H1 (cell line): ENCODE measurements around the gene ZNF516. TPM values are rescaled to one million over a fixed set of nuclear protein-coding genes. Genes with fewer than 3 reads are reported as not detected.

Experiments used
- CTCF ChIA-PET: fragments of 300-600 bp; sonication (Branson Sonifier 250); formaldehyde crosslinking; loops from one replicate; lab custom pipeline; 2021; ENCODE audit not compliant: partially characterized antibody; lab: Charles Lee
- POLR2A ChIA-PET: fragments of 300-600 bp; sonication (Branson Sonifier 250); formaldehyde crosslinking; loops from one replicate; lab custom pipeline; 2021; ENCODE audit warnings: inconsistent platforms; ENCODE audit not compliant: partially characterized antibody; lab: Charles Lee
- DNase-seq, 2 experiments: peaks; one replicate each; pipeline versions ENCODE4 v3.0.0 to v3.0.0-alpha.2; 2010 to 2022; ENCODE audit warnings: low spot score in 2 of 2, low read depth in 1 of 2, mixed read lengths in 1 of 2
- FAIRE-seq: peaks from 2 replicates; lab custom pipeline; 2011; peaks lifted over from hg19 to GRCh38; lab: Jason Lieb, UNC
- H2AFZ ChIP-seq: 2 replicates; pipeline ENCODE4 v1.8.1; 2012; ENCODE audit warnings: low read length, inconsistent platforms
- H2AK5ac ChIP-seq: 2 replicates; pipeline ENCODE4 v1.6.1; 2013; ENCODE audit warnings: low read depth, low read length
- H2BK120ac ChIP-seq: replicated peaks from 2 replicates; pipeline ENCODE3; 2013; ENCODE audit warnings: low read depth, low read length, inconsistent platforms
- H2BK12ac ChIP-seq: 2 replicates; pipeline ENCODE4 v1.6.1; 2013; ENCODE audit warnings: low read depth, low read length
- H2BK15ac ChIP-seq: 2 replicates; pipeline ENCODE4 v1.6.1; 2013; ENCODE audit warnings: low read length
- H2BK20ac ChIP-seq: 2 replicates; pipeline ENCODE4 v1.6.1; 2013; ENCODE audit warnings: low read length
- H2BK5ac ChIP-seq: 2 replicates; pipeline ENCODE4 v1.6.1; 2013; ENCODE audit warnings: low read depth, low read length
- H3K14ac ChIP-seq: 2 replicates; pipeline ENCODE4 v1.6.1; 2013; ENCODE audit warnings: inconsistent platforms; ENCODE audit not compliant: insufficient read length
- H3K18ac ChIP-seq: 2 replicates; pipeline ENCODE4 v1.6.1; 2013; ENCODE audit warnings: low read length; ENCODE audit errors: extremely low read depth
- H3K23ac ChIP-seq: 2 replicates; pipeline ENCODE4 v1.6.1; 2013; ENCODE audit warnings: inconsistent platforms; ENCODE audit not compliant: insufficient read length
- H3K23me2 ChIP-seq: 2 replicates; pipeline ENCODE4 v1.6.1; 2013; ENCODE audit warnings: low read depth, low read length
- H3K27ac ChIP-seq: 2 replicates; pipeline ENCODE4 v1.6.1; 2011; ENCODE audit warnings: low read depth, low read length, inconsistent platforms
- H3K27me3 ChIP-seq, 4 experiments: replicated peaks in 1 of 4; 1 replicate in 1 of 4; 2 replicates in 3 of 4; pipeline versions ENCODE4 v1.6.1 to v1.8.1; 2011 to 2013; ENCODE audit warnings: low read length in 3 of 4, mild to moderate bottlenecking in 3 of 4, inconsistent platforms in 2 of 4, mixed read lengths in 2 of 4, moderate library complexity in 1 of 4; ENCODE audit not compliant: control insufficient read depth in 3 of 4, insufficient read depth in 3 of 4; ENCODE audit errors: extremely low read depth in 1 of 4
- H3K36me3 ChIP-seq, 4 experiments: 2 replicates each; pipeline versions ENCODE4 v1.6.1 to v1.8.1; 2011 to 2013; ENCODE audit warnings: mild to moderate bottlenecking in 4 of 4, low read length in 3 of 4, moderate library complexity in 2 of 4, control low read depth in 1 of 4, inconsistent platforms in 1 of 4; ENCODE audit not compliant: insufficient read depth in 4 of 4, control insufficient read depth in 2 of 4
- H3K4ac ChIP-seq: replicated peaks from 2 replicates; pipeline ENCODE3; 2013; ENCODE audit warnings: low read length, low read depth, mixed read lengths, inconsistent platforms; ENCODE audit not compliant: insufficient read length
- H3K4me1 ChIP-seq, 4 experiments: replicated peaks in 1 of 4; 1 replicate in 1 of 4; 2 replicates in 3 of 4; pipeline versions ENCODE4 v1.6.1 to v1.8.1; 2011 to 2013; ENCODE audit warnings: low read length in 3 of 4, inconsistent platforms in 2 of 4, mixed read lengths in 1 of 4; ENCODE audit not compliant: insufficient read depth in 4 of 4, control insufficient read depth in 3 of 4
- H3K4me2 ChIP-seq, 2 experiments: 2 replicates each; pipeline versions ENCODE4 v1.6.1 to v1.8.1; 2011 to 2013; ENCODE audit warnings: low read depth in 2 of 2, low read length in 2 of 2, control low read depth in 1 of 2, inconsistent platforms in 1 of 2, mild to moderate bottlenecking in 1 of 2; ENCODE audit not compliant: insufficient read depth in 1 of 2
- H3K4me3 ChIP-seq, 4 experiments: fragments of 200-600, 300-600 bp in 1 of 4; sonication (generic), shearing (Covaris generic), sonication (Bioruptor Twin) in 1 of 4; 2 replicates each; pipeline versions ENCODE4 v1.5.1 to v1.8.1; 2011 to 2016; ENCODE audit warnings: low read length in 4 of 4, low read depth in 3 of 4, control low read depth in 2 of 4, inconsistent platforms in 2 of 4, mild to moderate bottlenecking in 2 of 4, mixed read lengths in 1 of 4, moderate library complexity in 1 of 4; ENCODE audit not compliant: insufficient read depth in 2 of 4; ENCODE audit errors: extremely low read depth in 1 of 4
- H3K56ac ChIP-seq: replicated peaks from 2 replicates; pipeline ENCODE3; 2013; ENCODE audit warnings: low read depth, mild to moderate bottlenecking, mixed read lengths, low read length, inconsistent platforms; ENCODE audit not compliant: insufficient read length
- H3K79me1 ChIP-seq: 2 replicates; pipeline ENCODE4 v1.6.1; 2013; ENCODE audit warnings: low read depth, low read length, control low read depth
- H3K79me2 ChIP-seq, 2 experiments: 2 replicates each; pipeline versions ENCODE4 v1.6.1 to v1.8.1; 2012 to 2013; ENCODE audit warnings: low read length in 2 of 2, mild to moderate bottlenecking in 2 of 2, inconsistent platforms in 1 of 2; ENCODE audit not compliant: insufficient read depth in 2 of 2, control insufficient read depth in 1 of 2
- H3K9ac ChIP-seq, 4 experiments: replicated peaks in 1 of 4; 1 replicate in 1 of 4; 2 replicates in 3 of 4; pipeline versions ENCODE4 v1.6.1 to v1.8.1; 2011 to 2013; ENCODE audit warnings: low read depth in 3 of 4, low read length in 3 of 4, control low read depth in 2 of 4, mild to moderate bottlenecking in 2 of 4, moderate library complexity in 2 of 4, inconsistent platforms in 1 of 4; ENCODE audit errors: extremely low read depth in 1 of 4
- H3K9me3 ChIP-seq, 2 experiments: 2 replicates each; pipeline versions ENCODE4 v1.6.1 to v1.8.1; 2012 to 2013; ENCODE audit warnings: mild to moderate bottlenecking in 2 of 2, moderate library complexity in 2 of 2, control low read depth in 1 of 2, inconsistent platforms in 1 of 2, low read depth in 1 of 2, low read length in 1 of 2, mixed read lengths in 1 of 2; ENCODE audit not compliant: insufficient read depth in 2 of 2
- H4K20me1 ChIP-seq, 2 experiments: replicated peaks in 1 of 2; 2 replicates each; pipeline versions ENCODE3 to v1.8.1; 2011 to 2013; ENCODE audit warnings: inconsistent platforms in 2 of 2, low read length in 2 of 2, mild to moderate bottlenecking in 1 of 2; ENCODE audit not compliant: insufficient read depth in 2 of 2, control insufficient read depth in 1 of 2
- H4K5ac ChIP-seq: 2 replicates; pipeline ENCODE4 v1.6.1; 2013; ENCODE audit warnings: low read length, low read depth, mixed read lengths, inconsistent platforms; ENCODE audit not compliant: insufficient read length
- H4K8ac ChIP-seq: 2 replicates; pipeline ENCODE4 v1.8.0; 2013; ENCODE audit warnings: mild to moderate bottlenecking, moderate library complexity, low read length, inconsistent platforms; ENCODE audit not compliant: insufficient read depth; ENCODE audit errors: extremely low read depth
- H4K91ac ChIP-seq: replicated peaks from 2 replicates; pipeline ENCODE3; 2013; ENCODE audit warnings: low read length, mixed read lengths, inconsistent platforms; ENCODE audit not compliant: insufficient read length
- CBX5 ChIP-seq: fragments of 300-800, 300-1000 bp; sonication (generic); IDR thresholded peaks from 2 replicates; pipeline ENCODE4 v1.7.1; 2016; ENCODE audit warnings: antibody characterized with exemption, low read length, low read depth
- CBX8 ChIP-seq: fragments of 300-800, 300-1000 bp; sonication (generic); IDR thresholded peaks from 2 replicates; pipeline ENCODE4 v1.7.1; 2016; ENCODE audit warnings: low read depth, low read length, borderline replicate concordance
- CHD2 ChIP-seq: IDR thresholded peaks from 2 replicates; pipeline ENCODE4 v1.6.1; 2012; ENCODE audit warnings: low read length, improper control_type of control experiment
- JUND ChIP-seq: IDR thresholded peaks from 2 replicates; pipeline ENCODE4 v1.6.1; 2011; ENCODE audit warnings: mild to moderate bottlenecking, improper control_type of control experiment, low read length
- SIN3A ChIP-seq, 2 experiments: IDR thresholded peaks in 1 of 2; conservative IDR thresholded peaks in 1 of 2; 2 replicates each; pipeline ENCODE4 v1.6.1; 2011 to 2012; ENCODE audit warnings: low read length in 2 of 2, improper control_type of control experiment in 1 of 2, low read depth in 1 of 2, mild to moderate bottlenecking in 1 of 2
- SP4 ChIP-seq: IDR thresholded peaks from 2 replicates; pipeline ENCODE4 v1.6.1; 2012; ENCODE audit warnings: low read length, inconsistent platforms
- SRF ChIP-seq: IDR thresholded peaks from 2 replicates; pipeline ENCODE4 v1.6.1; 2011; ENCODE audit warnings: mild to moderate bottlenecking, low read depth, low read length, moderate library complexity
- SUZ12 ChIP-seq: fragments of 200-600 bp; sonication (generic); IDR thresholded peaks from 2 replicates; pipeline ENCODE4 v1.6.1; 2012; ENCODE audit warnings: mild to moderate bottlenecking, inconsistent platforms, low read length, moderate library complexity, mixed read lengths
- TAF1 ChIP-seq: IDR thresholded peaks from 2 replicates; pipeline ENCODE4 v1.6.1; 2011; ENCODE audit warnings: mild to moderate bottlenecking, low read depth, low read length
- TEAD4 ChIP-seq: IDR thresholded peaks from 2 replicates; pipeline ENCODE4 v1.6.1; 2012; ENCODE audit warnings: low read depth, low read length, inconsistent platforms, mixed read lengths
- whole genome bisulfite sequencing, 2 experiments: shearing (Covaris generic) in 1 of 2; methylation state at CpG; one replicate each; pipeline versions ENCODE4 v1.1.6 to v1.1.7; 2013 to 2015; ENCODE audit warnings: low lambda C conversion rate in 2 of 2, mixed read lengths in 2 of 2, inconsistent platforms in 1 of 2, low coverage in 1 of 2, missing lambda C conversion rate in 1 of 2; ENCODE audit not compliant: insufficient replicate concordance in 2 of 2, insufficient coverage in 1 of 2, insufficient read length in 1 of 2; ENCODE audit errors: extremely low coverage in 1 of 2, missing lambda C conversion rate in 1 of 2; 5-methylcytosine and 5-hydroxymethylcytosine counted together
- polyA plus RNA-seq, 7 experiments: library from polyadenylated mRNA; depleted of rRNA in 3 of 7; stranded (reverse) in 5 of 7; unstranded in 2 of 7; fragments of >200 nt in 5 of 7; fragments of 200-250 nt in 2 of 7; gene quantifications; 1 replicate in 5 of 7; 2 replicates in 1 of 7; 4 replicates in 1 of 7; pipeline versions ENCODE4 v1.2.1 to v1.2.3, GENCODE V29; 2011 to 2013; ENCODE audit warnings: missing spikeins in 2 of 7, mixed read lengths in 2 of 7
- total RNA-seq: library from RNA; stranded (reverse); fragmentation: NEBNext Ultra II Directional; extraction: Animal tissue kit (Norgen Biotek cat#: 25700); gene quantifications from 2 replicates; pipeline ENCODE4 v1.2.1, GENCODE V29; 2021

The ZNF516 gene
- total and polyA plus RNA-seq, 2 of the 8 experiments (the other 6 are each of a cell fraction or from before 2014, with no cell fraction given), result 7.3 to 17.0 TPM

- no peaks in the 10 kb centered on the region for H3K27me3 ChIP-seq
- H3K56ac ChIP-seq, result no peak overlapping the region
- whole genome bisulfite sequencing, 2 experiments, result 89% methylated on average over 3 of the region's 3 CpGs; no CpG with 5 or more reads in 1 of the 2 experiments
- no peak overlapping the region for H4K91ac ChIP-seq
- no peak overlapping the region for H3K4ac ChIP-seq
- no peak overlapping the region for H4K8ac ChIP-seq
- no peaks in the 10 kb centered on the region for H3K79me2 ChIP-seq
- H3K27ac ChIP-seq, result no peak overlapping the region
- H4K5ac ChIP-seq, result no peak overlapping the region
- no peak overlapping the region for H2BK12ac ChIP-seq
- H3K9me3 ChIP-seq, result no peaks in the 10 kb centered on the region
- no peak overlapping the region for H2AFZ ChIP-seq
- no peak overlapping the region for H3K23ac ChIP-seq
- H3K18ac ChIP-seq, result no peak overlapping the region
- CTCF ChIA-PET, result no interaction called here
- no peak overlapping the region for H3K14ac ChIP-seq
- no peak overlapping the region for H3K4me3 ChIP-seq
- H3K4me2 ChIP-seq, result no peak overlapping the region
- H2BK15ac ChIP-seq, result no peak overlapping the region
- H3K23me2 ChIP-seq, result no peaks in the 10 kb centered on the region
- H4K20me1 ChIP-seq, result no peaks in the 10 kb centered on the region
- H2AK5ac ChIP-seq, result no peak overlapping the region
- H3K79me1 ChIP-seq, result no peaks in the 10 kb centered on the region
- no peak overlapping the region for H2BK5ac ChIP-seq
- FAIRE-seq (no peak), DNase-seq (no peak)
- no peak overlapping the region for H2BK20ac ChIP-seq
- no peak overlapping the region for H3K9ac ChIP-seq
- H3K36me3 ChIP-seq, result no peaks in the 10 kb centered on the region; a peak in 1 of 8 replicates
- H3K4me1 ChIP-seq, result peaks cover 2 to 6% (median 4%) of the 10 kb centered on the region in 4 experiments; a peak in 4 of 7 replicates
- POLR2A ChIA-PET, result no interaction called here
- no peak overlapping the region for H2BK120ac ChIP-seq
- TF ChIP-seq CBX5, result no peak
- no peak for TF ChIP-seq CHD2
- no peak for TF ChIP-seq CBX8
- TF ChIP-seq TEAD4, result no peak
- no peak for TF ChIP-seq SUZ12
- TF ChIP-seq JUND, result no peak
- no peak for TF ChIP-seq SRF
- TF ChIP-seq SP4, result no peak
- TF ChIP-seq TAF1, result no peak
- no peak for TF ChIP-seq SIN3A (conservative IDR thresholded peaks at IDR 0.05 in 1 of 2, IDR thresholded peaks at IDR 0.05 in 1 of 2; ENCODE audit: low read depth in 1 of 2, low read length in 2 of 2)
Observed at GRCh38 chr18:76353500-76353899, 141.5 kb downstream of the ZNF516 start.
